ENCODE data around the gene CALHM5. TPM values are rescaled to one million over a fixed set of nuclear protein-coding genes. Genes with fewer than 3 reads are reported as not detected.

Gene CALHM5
- total RNA-seq, 1 experiment from 2014 or later, result not detected

DNA sequence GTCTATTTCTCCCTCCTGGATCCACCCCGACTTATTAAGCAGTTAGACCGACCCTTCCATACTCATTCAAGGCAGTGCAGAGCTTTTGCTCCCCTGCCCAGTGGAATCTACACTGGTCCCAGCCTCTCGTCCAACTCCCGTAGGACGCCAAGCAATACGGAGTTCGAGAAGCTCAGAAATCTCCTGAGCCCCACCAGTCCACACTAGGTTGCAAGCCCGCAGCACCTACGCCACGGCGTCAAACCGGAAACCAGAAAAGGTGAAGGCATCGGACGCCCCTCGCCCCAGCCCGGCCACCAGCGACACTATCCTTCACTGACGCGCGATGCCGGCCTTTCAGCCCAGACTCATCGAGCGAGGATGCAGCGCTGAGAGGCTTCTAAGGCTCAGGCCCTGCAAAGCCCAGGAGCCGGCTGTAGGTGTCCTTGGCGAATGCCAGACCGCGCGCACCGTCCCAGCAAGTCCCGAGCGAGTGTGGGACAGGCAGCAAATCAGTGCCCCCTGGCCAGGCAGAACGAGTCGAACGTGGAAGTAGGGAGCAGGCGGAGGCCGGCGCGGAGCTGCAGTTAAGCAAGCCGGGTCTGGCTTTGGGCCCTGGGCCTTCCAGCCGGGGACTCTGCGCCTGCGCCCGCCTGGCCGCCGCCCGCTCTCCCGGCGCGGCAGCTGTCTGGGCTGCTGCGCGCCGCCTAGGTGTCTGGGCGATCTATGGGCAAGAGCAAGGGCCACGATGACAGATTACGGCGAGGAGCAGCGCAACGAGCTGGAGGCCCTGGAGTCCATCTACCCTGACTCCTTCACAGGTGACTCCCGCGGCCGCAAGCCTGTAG is 59.6 kb downstream of the CALHM5 start, which contains the start of gene RWDD1:
Gene RWDD1 (plus strand): TSS at position 649 of the 827 bp plus-strand sequence. CDS start 79 bp downstream, at position 728.
- H3K9ac ChIP-seq (ENCODE audit: low read length), result peak within 1 kb of the TSS; percentile 95
- peak within 1 kb of the TSS; percentile 98 for H3K4me3 ChIP-seq (ENCODE audit: low read length)
- intact Hi-C loops (cut with micrococcal nuclease), result loop anchor here (2.0 kb wide), 1 partner anchor 46 kb away; the partner anchor contains the start of gene RSPH4A
- H3F3A ChIP-seq (ENCODE audit: low read length, unreplicated experiment), result no peaks in the 10 kb centered on the region
- H4K20me1 ChIP-seq (ENCODE audit: low read length), result 0 out of 2 replicates have a peak, but pooled peaks cover 3% of the 10 kb centered on the region
- H3K4me2 ChIP-seq (ENCODE audit: low read length), result peak within 1 kb of the TSS; percentile 97
- ChIA-PET CTCF (no interaction called here), POLR2A (ENCODE audit: unreplicated experiment) (interaction anchor here (0.5 to 0.6 kb wide), 2 partner anchors 294 to 316 kb away, joined by 3 to 4 read pairs; no protein-coding TSS in a partner anchor)
- peaks cover 59% of the 10 kb centered on the region for H3K79me2 ChIP-seq (ENCODE audit: low read length)
- peak; percentile 93 for DNase-seq
- H3K36me3 ChIP-seq (ENCODE audit: low read depth, low read length), result no peaks in the 10 kb centered on the region
- peak within 1 kb of the TSS; percentile 86 for H2AFZ ChIP-seq (ENCODE audit: low read length)
- no peaks in the 10 kb centered on the region for H3K9me3 ChIP-seq (ENCODE audit: low read length)
- H3K27me3 ChIP-seq (ENCODE audit: low read length), result no peaks in the 10 kb centered on the region
- H3K27ac ChIP-seq (ENCODE audit: low read length), result peak within 1 kb of the TSS; percentile 53
- peaks cover 17% of the 10 kb centered on the region for H3K4me1 ChIP-seq (ENCODE audit: insufficient read depth, low read length)
- peak; percentile 96 for ATAC-seq
- no peak for TF ChIP-seq EZH2 (IDR thresholded peaks at IDR 0.05; ENCODE audit: low read length, unreplicated experiment)
- TF ChIP-seq, protein P1, sequence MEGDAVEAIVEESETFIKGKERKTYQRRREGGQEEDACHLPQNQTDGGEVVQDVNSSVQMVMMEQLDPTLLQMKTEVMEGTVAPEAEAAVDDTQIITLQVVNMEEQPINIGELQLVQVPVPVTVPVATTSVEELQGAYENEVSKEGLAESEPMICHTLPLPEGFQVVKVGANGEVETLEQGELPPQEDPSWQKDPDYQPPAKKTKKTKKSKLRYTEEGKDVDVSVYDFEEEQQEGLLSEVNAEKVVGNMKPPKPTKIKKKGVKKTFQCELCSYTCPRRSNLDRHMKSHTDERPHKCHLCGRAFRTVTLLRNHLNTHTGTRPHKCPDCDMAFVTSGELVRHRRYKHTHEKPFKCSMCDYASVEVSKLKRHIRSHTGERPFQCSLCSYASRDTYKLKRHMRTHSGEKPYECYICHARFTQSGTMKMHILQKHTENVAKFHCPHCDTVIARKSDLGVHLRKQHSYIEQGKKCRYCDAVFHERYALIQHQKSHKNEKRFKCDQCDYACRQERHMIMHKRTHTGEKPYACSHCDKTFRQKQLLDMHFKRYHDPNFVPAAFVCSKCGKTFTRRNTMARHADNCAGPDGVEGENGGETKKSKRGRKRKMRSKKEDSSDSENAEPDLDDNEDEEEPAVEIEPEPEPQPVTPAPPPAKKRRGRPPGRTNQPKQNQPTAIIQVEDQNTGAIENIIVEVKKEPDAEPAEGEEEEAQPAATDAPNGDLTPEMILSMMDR (conservative IDR thresholded peaks at IDR 0.05; ENCODE audit: low read depth, low read length), result no peak
- no peak for TF ChIP-seq EZH2phosphoT487 (IDR thresholded peaks at IDR 0.05; ENCODE audit: borderline replicate concordance, low read length)
- BruUV-seq (replicated peaks), result no TSS peak
- H3K9me2 ChIP-seq (replicated peaks; ENCODE audit: low read length), result no peaks in the 10 kb centered on the region

DNA sequence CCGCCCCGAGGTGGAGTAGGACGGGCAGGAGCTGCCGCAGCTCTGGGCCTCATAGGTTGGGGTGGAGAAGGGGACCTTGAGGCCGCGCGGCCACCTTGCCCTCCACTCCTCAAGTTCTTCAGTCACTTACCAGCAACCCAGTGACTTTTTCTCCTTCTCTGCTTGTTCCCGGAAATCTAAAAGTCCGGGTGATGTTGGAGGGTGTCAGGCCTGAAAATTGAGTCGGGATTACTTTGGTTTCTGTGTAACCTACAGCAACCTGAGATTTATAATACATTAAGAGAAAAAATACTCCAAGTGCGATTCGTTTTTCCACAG is 60.2 kb downstream of the CALHM5 start:
- H2AFZ ChIP-seq (ENCODE audit: low read length), result peak overlapping the region; percentile 83
- intact Hi-C loops (cut with micrococcal nuclease), result loop anchor here (2.0 kb wide), 1 partner anchor 45 kb away; the partner anchor contains the start of gene RSPH4A
- TF ChIP-seq, protein P1 (conservative IDR thresholded peaks at IDR 0.05; ENCODE audit: low read depth, low read length), result no peak
- TF ChIP-seq EZH2 (IDR thresholded peaks at IDR 0.05; ENCODE audit: low read length, unreplicated experiment) (no peak), EZH2phosphoT487 (IDR thresholded peaks at IDR 0.05; ENCODE audit: borderline replicate concordance, low read length) (no peak)
- DNase-seq (no peak), ATAC-seq (no peak)
- BruUV-seq (replicated peaks), result TSS peak; percentile 49
- POLR2A ChIA-PET (ENCODE audit: unreplicated experiment), result interaction anchor here (0.5 kb wide), 1 partner anchor 295 kb away, joined by 3 read pairs; no protein-coding TSS in a partner anchor
- no peaks in the 10 kb centered on the region for H3K9me2 ChIP-seq (replicated peaks; ENCODE audit: low read length)
- 0 out of 2 replicates have a peak, but pooled peaks cover 3% of the 10 kb centered on the region for H4K20me1 ChIP-seq (ENCODE audit: low read length)
- H3K79me2 ChIP-seq (ENCODE audit: low read length), result peaks cover 65% of the 10 kb centered on the region
- peak overlapping the region; percentile 95 for H3K9ac ChIP-seq (ENCODE audit: low read length)
- no peaks in the 10 kb centered on the region for H3K27me3 ChIP-seq (ENCODE audit: low read length)
- peak overlapping the region; percentile 53 for H3K27ac ChIP-seq (ENCODE audit: low read length)
- H3K9me3 ChIP-seq (ENCODE audit: low read length), result no peaks in the 10 kb centered on the region
- peak overlapping the region; percentile 85 for H3K4me2 ChIP-seq (ENCODE audit: low read length)
- peak overlapping the region; percentile 98 for H3K4me3 ChIP-seq (ENCODE audit: low read length)
- CTCF ChIA-PET, result no interaction called here
- H3F3A ChIP-seq (ENCODE audit: low read length, unreplicated experiment), result no peaks in the 10 kb centered on the region
- peaks cover 17% of the 10 kb centered on the region for H3K4me1 ChIP-seq (ENCODE audit: insufficient read depth, low read length)
- no peaks in the 10 kb centered on the region; the same call in 1 of the 2 replicates for H3K36me3 ChIP-seq (ENCODE audit: low read depth, low read length)

Data from PC-3 (cell line).